HEK293 (cell line): ENCODE results near the gene TET3.

Experiments used
- ZNF274 ChIP-seq, 2 experiments: fragments of 200-500 bp in 1 of 2; fragments of 450-650 bp in 1 of 2; sonication (Bioruptor generic) in 1 of 2; formaldehyde crosslinking in 1 of 2; IDR thresholded peaks; 2 replicates each; pipeline versions ENCODE4 v1.5.1 to v1.6.1; 2014 to 2016; ENCODE audit warnings: borderline replicate concordance in 1 of 2, inconsistent platforms in 1 of 2, low read length in 1 of 2, missing biosample characterization in 1 of 2, missing genetic modification characterization in 1 of 2
- TF ChIP-seq, protein P1 (sequence below): fragments of 450-650 bp; formaldehyde crosslinking; IDR thresholded peaks from 2 replicates; pipeline ENCODE4 v1.5.1; 2016; ENCODE audit warnings: missing biosample characterization, missing genetic modification characterization

GRCh38 chr2:74031959-74032287, 47.2 kb downstream of the TET3 start:
- no peak for TF ChIP-seq ZNF274 (IDR thresholded peaks at IDR 0.05; ENCODE audit: low read length)
- no peak for TF ChIP-seq ZNF274 (tag by site-specific recombination; IDR thresholded peaks at IDR 0.05; ENCODE audit: borderline replicate concordance)
- TF ChIP-seq, protein P1, sequence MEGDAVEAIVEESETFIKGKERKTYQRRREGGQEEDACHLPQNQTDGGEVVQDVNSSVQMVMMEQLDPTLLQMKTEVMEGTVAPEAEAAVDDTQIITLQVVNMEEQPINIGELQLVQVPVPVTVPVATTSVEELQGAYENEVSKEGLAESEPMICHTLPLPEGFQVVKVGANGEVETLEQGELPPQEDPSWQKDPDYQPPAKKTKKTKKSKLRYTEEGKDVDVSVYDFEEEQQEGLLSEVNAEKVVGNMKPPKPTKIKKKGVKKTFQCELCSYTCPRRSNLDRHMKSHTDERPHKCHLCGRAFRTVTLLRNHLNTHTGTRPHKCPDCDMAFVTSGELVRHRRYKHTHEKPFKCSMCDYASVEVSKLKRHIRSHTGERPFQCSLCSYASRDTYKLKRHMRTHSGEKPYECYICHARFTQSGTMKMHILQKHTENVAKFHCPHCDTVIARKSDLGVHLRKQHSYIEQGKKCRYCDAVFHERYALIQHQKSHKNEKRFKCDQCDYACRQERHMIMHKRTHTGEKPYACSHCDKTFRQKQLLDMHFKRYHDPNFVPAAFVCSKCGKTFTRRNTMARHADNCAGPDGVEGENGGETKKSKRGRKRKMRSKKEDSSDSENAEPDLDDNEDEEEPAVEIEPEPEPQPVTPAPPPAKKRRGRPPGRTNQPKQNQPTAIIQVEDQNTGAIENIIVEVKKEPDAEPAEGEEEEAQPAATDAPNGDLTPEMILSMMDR (tag by site-specific recombination), result no peak
